MM.1S (cell line): ENCODE measurements around the gene XRCC6.

Experiments used
- CTCF ChIP-seq: fragments of 300-600 bp; sonication (generic); IDR thresholded peaks from 2 replicates; pipeline ENCODE4 v1.5.1; 2016; ENCODE audit warnings: antibody characterized with exemption, low read length, mixed read lengths
- EZH2 ChIP-seq: fragments of 300-600 bp; sonication (generic); optimal IDR thresholded peaks from 2 replicates; pipeline ENCODE3; 2017; ENCODE audit warnings: low read depth, mild to moderate bottlenecking, antibody characterized with exemption, low read length, mixed read lengths

DNA sequence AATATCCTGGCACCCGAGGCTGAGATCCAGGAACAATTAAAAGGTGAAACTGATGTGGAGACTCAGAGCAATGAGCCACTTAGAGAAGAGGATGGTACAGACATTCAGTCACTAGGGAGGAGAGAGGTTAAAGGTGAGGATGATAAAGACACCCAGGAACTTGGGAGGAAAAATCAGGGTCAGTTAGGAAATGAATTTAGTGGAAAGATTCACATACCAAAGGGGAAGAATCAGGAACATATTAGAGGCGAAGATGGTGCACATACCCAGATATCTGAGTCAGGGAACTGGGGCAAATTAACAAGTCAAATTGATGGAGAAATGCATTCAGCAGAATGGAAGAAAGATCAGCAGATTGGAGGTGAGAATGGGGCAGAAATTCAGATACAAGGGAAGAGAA lies 74.1 kb downstream of the XRCC6 start:
- TF ChIP-seq CTCF = no peak
- no peak for TF ChIP-seq EZH2
